Peyer's patch (tissue), 4 donors: Measurements from ENCODE around the gene IPP.
"Not testable (repeated sequence)": the region's sequence is repeated elsewhere in the genome, so short reads cannot be mapped to it uniquely, and the experiment has no call there.

Experiments
- POLR2A ChIP-seq, 2 donors: fragments of 450-650 bp; IDR thresholded peaks; one replicate each; pipeline ENCODE4 v1.5.1; 2017; ENCODE audit warnings: antibody characterized with exemption in 2 of 2, mild to moderate bottlenecking in 2 of 2, moderate library complexity in 2 of 2
- TF ChIP-seq, protein P1 (sequence below), 6 experiments: fragments of 450-650 bp in 4 of 6; fragments of 200-600 bp in 2 of 6; sonication (generic) in 1 of 6; IDR thresholded peaks; one replicate each; pipeline ENCODE4 v1.5.1; 2017 to 2019; ENCODE audit warnings: antibody characterized with exemption in 6 of 6, mild to moderate bottlenecking in 3 of 6, moderate library complexity in 1 of 6

DNA sequence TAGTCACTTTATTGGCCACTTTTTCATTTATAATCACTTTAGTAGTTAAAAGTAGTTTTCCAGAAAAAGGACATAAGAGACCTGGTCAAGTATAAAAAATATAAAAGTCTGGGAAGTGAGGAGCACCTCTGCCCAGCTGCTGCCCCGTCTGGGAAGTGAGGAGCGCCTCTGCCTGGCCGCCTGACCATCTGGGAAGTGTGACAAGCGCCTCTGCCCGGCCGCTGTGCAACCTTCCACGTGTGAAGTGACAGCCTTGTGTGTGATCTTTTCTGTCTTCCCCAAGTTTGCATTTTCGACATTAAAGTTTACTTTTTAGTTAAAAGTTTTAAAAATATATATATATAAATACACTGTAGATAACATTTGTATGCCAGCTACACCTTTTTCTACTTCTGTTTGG lies 56.6 kb downstream of the IPP start:
- TF ChIP-seq, protein P1, sequence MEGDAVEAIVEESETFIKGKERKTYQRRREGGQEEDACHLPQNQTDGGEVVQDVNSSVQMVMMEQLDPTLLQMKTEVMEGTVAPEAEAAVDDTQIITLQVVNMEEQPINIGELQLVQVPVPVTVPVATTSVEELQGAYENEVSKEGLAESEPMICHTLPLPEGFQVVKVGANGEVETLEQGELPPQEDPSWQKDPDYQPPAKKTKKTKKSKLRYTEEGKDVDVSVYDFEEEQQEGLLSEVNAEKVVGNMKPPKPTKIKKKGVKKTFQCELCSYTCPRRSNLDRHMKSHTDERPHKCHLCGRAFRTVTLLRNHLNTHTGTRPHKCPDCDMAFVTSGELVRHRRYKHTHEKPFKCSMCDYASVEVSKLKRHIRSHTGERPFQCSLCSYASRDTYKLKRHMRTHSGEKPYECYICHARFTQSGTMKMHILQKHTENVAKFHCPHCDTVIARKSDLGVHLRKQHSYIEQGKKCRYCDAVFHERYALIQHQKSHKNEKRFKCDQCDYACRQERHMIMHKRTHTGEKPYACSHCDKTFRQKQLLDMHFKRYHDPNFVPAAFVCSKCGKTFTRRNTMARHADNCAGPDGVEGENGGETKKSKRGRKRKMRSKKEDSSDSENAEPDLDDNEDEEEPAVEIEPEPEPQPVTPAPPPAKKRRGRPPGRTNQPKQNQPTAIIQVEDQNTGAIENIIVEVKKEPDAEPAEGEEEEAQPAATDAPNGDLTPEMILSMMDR (IDR thresholded peaks at IDR 0.05) = not testable (repeated sequence)
- not testable (repeated sequence) for TF ChIP-seq POLR2A (IDR thresholded peaks at IDR 0.05)
